ENCODE data around the gene UBE2I.

The UBE2I gene

GRCh38 chr16:1308977-1309885, at the start of gene UBE2I:
TSS of gene UBE2I (plus strand) at chr16:1309636. CDS start at chr16:1314031, 4,395 bp downstream.
- peak; percentile 98 for DNase-seq (ENCODE audit: low read depth)
- TF ChIP-seq CTCF (IDR thresholded peaks at IDR 0.05; ENCODE audit: insufficient read depth, low read depth, low read length, missing control alignments) = no peak

GRCh38 chr16:1259760-1260068, 49.7 kb upstream of the UBE2I start:
- no peak overlapping the region for H3K4me3 ChIP-seq (ENCODE audit: low read length)
- no peak for TF ChIP-seq CTCF (IDR thresholded peaks at IDR 0.05; ENCODE audit: insufficient read depth, low read depth, low read length, missing control alignments)
- no peak for DNase-seq (ENCODE audit: low read depth)

More at GRCh38 chr16:1308977-1309885, at the start of gene UBE2I:
- peak within 1 kb of the TSS; percentile 88 for H3K4me3 ChIP-seq (ENCODE audit: low read length)

GRCh38 chr16:1260101-1260680, 49.2 kb upstream of the UBE2I start:
- no peak overlapping the region for H3K4me3 ChIP-seq (ENCODE audit: low read length)
- TF ChIP-seq CTCF (IDR thresholded peaks at IDR 0.05; ENCODE audit: insufficient read depth, low read depth, low read length, missing control alignments) = no peak
- no peak for DNase-seq (ENCODE audit: low read depth)

- DNase-seq (ENCODE audit: low read depth) = peak; percentile 11
- TF ChIP-seq CTCF (IDR thresholded peaks at IDR 0.05; ENCODE audit: insufficient read depth, low read depth, low read length, missing control alignments) = no peak
These were observed 48.1 kb upstream of the UBE2I start for GRCh38 chr16:1261131-1261892.

GRCh38 chr16:1262210-1262845, 47.1 kb upstream of the UBE2I start:
- TF ChIP-seq CTCF (IDR thresholded peaks at IDR 0.05; ENCODE audit: insufficient read depth, low read depth, low read length, missing control alignments) = no peak

More at GRCh38 chr16:1261131-1261892, 48.1 kb upstream of the UBE2I start:
- no peak overlapping the region for H3K4me3 ChIP-seq (ENCODE audit: low read length)

GRCh38 chr16:1262846-1263221, 46.6 kb upstream of the UBE2I start:
- no peak for DNase-seq (ENCODE audit: low read depth)
- H3K4me3 ChIP-seq (ENCODE audit: low read length) = no peak overlapping the region
- TF ChIP-seq CTCF (IDR thresholded peaks at IDR 0.05; ENCODE audit: insufficient read depth, low read depth, low read length, missing control alignments) = no peak

More at GRCh38 chr16:1262210-1262845, 47.1 kb upstream of the UBE2I start:
- no peak for DNase-seq (ENCODE audit: low read depth)
- H3K4me3 ChIP-seq (ENCODE audit: low read length) = no peak overlapping the region

Measured in epithelial cell of esophagus (primary cell).